Skeletal muscle satellite cell (primary cell): Measurements from ENCODE around the gene MYH11.

Experiments used
- H3K27me3 ChIP-seq: 2 replicates; pipeline ENCODE4 v1.7.0; 2013; ENCODE audit warnings: low read length; ENCODE audit not compliant: control insufficient read depth, insufficient read depth
- H3K36me3 ChIP-seq: 2 replicates; pipeline ENCODE4 v1.7.0; 2013; ENCODE audit warnings: mild to moderate bottlenecking, control low read depth, low read length; ENCODE audit not compliant: insufficient read depth
- H3K4me1 ChIP-seq: 2 replicates; pipeline ENCODE4 v1.7.0; 2013; ENCODE audit warnings: low read length; ENCODE audit not compliant: control insufficient read depth, insufficient read depth
- H3K4me2 ChIP-seq: 2 replicates; pipeline ENCODE4 v1.7.0; 2013; ENCODE audit warnings: mild to moderate bottlenecking, low read length
- H3K4me3 ChIP-seq: 2 replicates; pipeline ENCODE4 v1.7.0; 2013; ENCODE audit warnings: low read length
- H3K9ac ChIP-seq: 2 replicates; pipeline ENCODE4 v1.7.0; 2013; ENCODE audit warnings: mild to moderate bottlenecking, low read depth, low read length, moderate library complexity
- H3K9me3 ChIP-seq: replicated peaks from 2 replicates; pipeline ENCODE4 v1.7.0; 2013; ENCODE audit warnings: mild to moderate bottlenecking, control low read depth, low read length

The MYH11 gene

GRCh38 chr16:15716694-15717447 is 140.0 kb downstream of the MYH11 start:
- Histone ChIP-seq H3K4me1 (no peaks in the 10 kb centered on the region), H3K27me3 (no peaks in the 10 kb centered on the region), H3K9me3 (no peaks in the 10 kb centered on the region), H3K36me3 (peaks cover 4% of the 10 kb centered on the region), H3K9ac (no peak overlapping the region), H3K4me2 (no peak overlapping the region), H3K4me3 (no peak overlapping the region)

GRCh38 chr16:15715221-15715620 is 141.6 kb downstream of the MYH11 start:
- no peak overlapping the region for H3K4me3 ChIP-seq
- H3K9ac ChIP-seq = no peak overlapping the region
- H3K27me3 ChIP-seq = no peaks in the 10 kb centered on the region
- H3K36me3 ChIP-seq = peaks cover 4% of the 10 kb centered on the region
- H3K4me1 ChIP-seq = no peaks in the 10 kb centered on the region
- no peaks in the 10 kb centered on the region for H3K9me3 ChIP-seq
- H3K4me2 ChIP-seq = no peak overlapping the region

- no peak overlapping the region for H3K4me3 ChIP-seq
- H3K4me2 ChIP-seq = no peak overlapping the region
- peaks cover 4% of the 10 kb centered on the region for H3K36me3 ChIP-seq
- H3K9ac ChIP-seq = no peak overlapping the region
- no peaks in the 10 kb centered on the region for H3K27me3 ChIP-seq
- no peaks in the 10 kb centered on the region for H3K4me1 ChIP-seq
- no peaks in the 10 kb centered on the region for H3K9me3 ChIP-seq
These were observed 142.2 kb downstream of the MYH11 start for GRCh38 chr16:15714393-15715172.

DNA sequence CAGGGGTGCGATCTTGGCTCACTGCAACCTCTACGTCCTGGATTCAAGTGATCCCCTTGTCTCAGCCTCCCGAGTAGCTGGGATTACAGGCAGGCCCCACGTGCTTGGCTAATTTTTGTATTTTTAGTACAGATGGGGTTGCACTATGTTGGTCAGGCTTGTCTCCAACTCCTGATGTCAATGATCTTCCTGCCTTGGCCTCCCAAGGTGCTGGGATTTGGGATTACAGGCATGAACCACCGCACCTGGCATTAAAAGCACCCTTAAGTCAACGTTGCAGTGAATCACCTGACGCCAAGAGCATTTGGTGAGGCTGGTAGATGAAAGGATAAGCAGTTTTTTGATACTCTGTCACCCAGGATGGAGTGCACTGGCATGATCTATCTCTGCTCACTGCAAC is 147.8 kb downstream of the MYH11 start:
- H3K9me3 ChIP-seq = no peaks in the 10 kb centered on the region
- no peaks in the 10 kb centered on the region for H3K4me1 ChIP-seq
- H3K9ac ChIP-seq = no peak overlapping the region
- no peak overlapping the region for H3K4me2 ChIP-seq
- H3K27me3 ChIP-seq = no peaks in the 10 kb centered on the region
- no peak overlapping the region for H3K4me3 ChIP-seq
- peaks cover 16% of the 10 kb centered on the region for H3K36me3 ChIP-seq

DNA sequence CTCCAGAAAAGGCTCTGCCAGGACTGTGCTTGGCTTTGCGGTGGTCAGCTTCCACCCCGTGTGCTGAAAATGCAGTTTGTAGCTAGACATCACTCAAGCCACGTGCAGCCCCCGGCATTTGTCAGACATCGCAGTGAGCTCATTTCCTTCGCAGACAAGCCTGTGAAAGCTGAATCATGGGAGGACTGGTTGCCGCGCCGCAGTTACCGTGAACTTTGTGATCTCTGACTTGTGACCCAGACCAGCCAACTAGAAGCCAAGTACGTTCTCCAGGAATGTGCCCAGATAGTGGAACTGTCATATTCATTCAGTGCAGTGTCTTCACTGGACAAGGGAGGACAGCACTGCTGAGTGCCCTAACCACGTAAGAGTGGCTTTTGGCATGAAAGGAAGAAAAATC is 148.7 kb downstream of the MYH11 start:
- H3K27me3 ChIP-seq = no peaks in the 10 kb centered on the region
- H3K4me1 ChIP-seq = no peaks in the 10 kb centered on the region
- no peaks in the 10 kb centered on the region for H3K9me3 ChIP-seq
- no peak overlapping the region for H3K4me3 ChIP-seq
- no peak overlapping the region for H3K9ac ChIP-seq
- H3K36me3 ChIP-seq = peaks cover 16% of the 10 kb centered on the region
- H3K4me2 ChIP-seq = no peak overlapping the region

- Histone ChIP-seq H3K9ac (no peak overlapping the region), H3K4me2 (no peak overlapping the region), H3K27me3 (no peaks in the 10 kb centered on the region), H3K4me1 (peaks cover 5% of the 10 kb centered on the region), H3K9me3 (no peaks in the 10 kb centered on the region), H3K4me3 (no peak overlapping the region), H3K36me3 (peaks cover 20% of the 10 kb centered on the region)
These were observed 149.5 kb downstream of the MYH11 start for GRCh38 chr16:15707332-15707731.

GRCh38 chr16:15705064-15705565 is 151.7 kb downstream of the MYH11 start:
- H3K4me3 ChIP-seq = no peak overlapping the region
- no peak overlapping the region for H3K9ac ChIP-seq
- no peaks in the 10 kb centered on the region for H3K9me3 ChIP-seq
- H3K36me3 ChIP-seq = peaks cover 25% of the 10 kb centered on the region
- no peaks in the 10 kb centered on the region for H3K27me3 ChIP-seq
- peaks cover 8% of the 10 kb centered on the region for H3K4me1 ChIP-seq
- H3K4me2 ChIP-seq = no peak overlapping the region

DNA sequence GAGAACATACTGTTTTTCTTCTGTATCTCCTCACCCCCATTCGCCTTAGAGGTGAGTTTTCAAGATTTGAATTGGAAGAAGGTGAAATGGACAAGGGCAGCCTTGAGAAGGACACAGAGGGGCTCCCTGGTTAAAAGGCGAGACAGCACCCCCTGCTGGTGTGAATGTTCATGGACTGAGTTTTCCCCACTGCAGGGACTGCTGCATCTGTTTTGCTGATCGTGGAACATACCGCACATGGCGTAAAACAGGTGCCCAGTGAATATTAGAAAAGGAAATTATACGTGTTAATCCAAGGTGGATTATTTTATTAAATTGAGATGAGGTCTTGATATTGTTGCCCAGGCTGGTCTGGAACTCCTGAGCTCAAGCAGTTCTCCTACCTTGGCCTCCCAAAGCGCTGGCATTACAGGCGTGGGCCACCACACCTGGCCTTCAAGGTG is 152.3 kb downstream of the MYH11 start:
- Histone ChIP-seq H3K4me2 (no peak overlapping the region), H3K36me3 (peaks cover 29% of the 10 kb centered on the region), H3K4me1 (peaks cover 8% of the 10 kb centered on the region), H3K9ac (no peak overlapping the region), H3K27me3 (no peaks in the 10 kb centered on the region), H3K4me3 (no peak overlapping the region), H3K9me3 (no peaks in the 10 kb centered on the region)

- H3K9ac ChIP-seq = no peak overlapping the region
These were observed 153.6 kb downstream of the MYH11 start for GRCh38 chr16:15703029-15703736.

GRCh38 chr16:15701975-15702970 is 154.6 kb downstream of the MYH11 start:
- Histone ChIP-seq H3K4me3 (no peak overlapping the region), H3K27me3 (no peaks in the 10 kb centered on the region), H3K4me1 (peaks cover 8% of the 10 kb centered on the region), H3K9me3 (no peaks in the 10 kb centered on the region), H3K36me3 (peaks cover 43% of the 10 kb centered on the region), H3K4me2 (no peak overlapping the region), H3K9ac (no peak overlapping the region)

More at GRCh38 chr16:15703029-15703736, 153.6 kb downstream of the MYH11 start:
- peaks cover 8% of the 10 kb centered on the region for H3K4me1 ChIP-seq
- no peaks in the 10 kb centered on the region for H3K27me3 ChIP-seq
- H3K36me3 ChIP-seq = peaks cover 41% of the 10 kb centered on the region
- H3K4me2 ChIP-seq = no peak overlapping the region
- no peaks in the 10 kb centered on the region for H3K9me3 ChIP-seq
- no peak overlapping the region for H3K4me3 ChIP-seq
